Right renal cortex interstitium (tissue), 3 donors: ENCODE data around the gene ISL2. TPM values are rescaled to one million over a fixed set of nuclear protein-coding genes. Genes with fewer than 3 reads are reported as not detected.

Experiments
- DNase-seq, 3 donors: peaks; one replicate each; pipeline ENCODE4 v3.0.0-alpha.2; 2013; ENCODE audit warnings: low read depth in 3 of 3, low spot score in 2 of 3
- polyA plus RNA-seq, 3 donors: library from polyadenylated mRNA; unstranded; fragments of 120-200 nt; gene quantifications; one replicate each; pipeline ENCODE4 v1.2.1, GENCODE V29; 2013; ENCODE audit not compliant: insufficient read length in 3 of 3

Gene ISL2
- polyA plus RNA-seq, 3 donors, result 0.08 TPM; not detected in 2

- DNase-seq, result no peak
These were observed 4.9 kb downstream of the ISL2 start for GRCh38 chr15:76341366-76342057.

DNA sequence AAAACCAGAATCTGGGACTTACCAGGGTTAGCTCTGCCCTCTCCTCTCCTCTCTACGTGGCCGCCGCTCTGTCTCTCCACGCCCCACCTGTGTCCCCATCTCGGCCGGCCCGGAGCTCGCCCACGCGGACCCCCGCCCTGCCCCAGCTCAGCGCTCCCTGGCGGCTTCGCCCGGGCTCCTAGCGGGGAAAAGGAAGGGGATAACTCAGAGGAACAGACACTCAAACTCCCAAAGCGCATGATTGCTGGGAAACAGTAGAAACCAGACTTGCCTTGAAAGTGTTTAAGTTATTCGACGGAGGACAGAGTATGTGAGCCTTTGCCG, 5.4 kb downstream of the ISL2 start:
- DNase-seq, result no peak

DNA sequence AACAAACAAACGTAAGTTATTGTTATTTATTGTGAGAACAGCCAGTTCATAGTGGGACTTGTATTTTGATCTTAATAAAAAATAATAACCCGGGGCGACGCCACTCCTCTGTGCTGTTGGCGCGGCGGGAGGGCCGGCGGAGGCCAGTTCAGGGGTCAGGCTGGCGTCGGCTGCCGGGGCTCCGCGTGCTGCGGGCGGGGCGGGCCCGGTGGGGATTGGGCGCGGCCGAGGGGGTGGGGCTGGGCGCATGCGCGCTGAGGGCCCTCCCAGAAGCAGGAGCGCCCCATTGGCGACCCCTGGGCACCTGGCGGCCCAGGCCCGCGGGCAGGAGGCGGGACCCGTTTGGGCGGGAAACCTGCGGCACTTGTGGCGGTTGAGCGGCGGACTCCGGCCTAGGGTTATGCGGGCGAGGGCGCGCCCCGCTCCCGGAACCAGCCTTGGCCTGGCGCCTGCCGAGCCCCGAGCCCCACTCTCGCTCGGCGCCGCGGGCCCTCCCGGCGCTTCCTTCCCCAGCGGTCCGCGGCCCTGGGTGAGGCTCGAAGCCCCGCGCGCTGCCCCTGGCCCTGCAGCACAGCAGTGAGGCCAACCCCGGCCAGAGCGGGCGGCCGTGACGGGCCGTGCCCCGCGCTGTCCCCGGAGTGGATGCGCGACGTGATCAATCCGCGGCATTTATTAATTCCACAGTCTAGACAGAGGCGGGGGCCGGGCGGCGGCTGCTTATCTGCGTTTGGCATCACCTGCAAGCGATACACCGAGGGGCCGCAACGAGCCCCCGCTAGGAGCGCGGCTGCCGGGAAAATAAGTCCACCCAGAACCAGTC, 6.0 kb downstream of the ISL2 start:
- no peak for DNase-seq

DNA sequence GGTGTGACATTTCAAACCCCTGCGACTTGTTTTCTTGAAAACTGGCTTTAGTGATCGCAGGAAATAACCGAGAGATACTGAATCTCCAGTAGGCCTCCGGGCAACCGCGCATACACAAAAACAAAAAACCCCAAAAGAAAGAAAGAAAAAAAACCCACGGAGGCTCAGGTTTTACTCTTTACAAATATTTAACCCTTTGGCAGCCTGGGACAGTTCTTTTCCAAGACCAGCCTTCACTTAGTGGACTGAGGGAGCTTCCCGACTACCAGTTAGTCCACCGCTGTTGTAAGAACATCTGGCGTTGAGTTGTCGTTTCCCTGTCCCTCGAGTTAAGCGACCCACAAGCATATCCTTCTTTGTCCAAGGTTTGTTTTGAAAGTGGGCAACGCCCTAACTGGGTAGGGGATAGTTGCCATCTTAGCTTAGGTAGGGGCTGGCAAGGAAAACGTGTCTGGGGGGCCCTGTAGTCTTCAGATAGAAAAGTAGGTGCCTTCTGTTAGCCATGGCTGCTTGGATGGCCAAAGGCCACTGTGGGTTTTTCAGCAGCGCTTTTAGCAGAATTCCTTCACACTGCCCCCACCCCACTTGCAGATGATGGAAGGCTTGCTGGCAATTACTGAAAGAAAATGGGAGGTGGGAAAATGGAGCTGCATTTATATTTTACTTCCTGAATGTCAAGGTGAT, 6.9 kb downstream of the ISL2 start:
- no peak for DNase-seq

DNA sequence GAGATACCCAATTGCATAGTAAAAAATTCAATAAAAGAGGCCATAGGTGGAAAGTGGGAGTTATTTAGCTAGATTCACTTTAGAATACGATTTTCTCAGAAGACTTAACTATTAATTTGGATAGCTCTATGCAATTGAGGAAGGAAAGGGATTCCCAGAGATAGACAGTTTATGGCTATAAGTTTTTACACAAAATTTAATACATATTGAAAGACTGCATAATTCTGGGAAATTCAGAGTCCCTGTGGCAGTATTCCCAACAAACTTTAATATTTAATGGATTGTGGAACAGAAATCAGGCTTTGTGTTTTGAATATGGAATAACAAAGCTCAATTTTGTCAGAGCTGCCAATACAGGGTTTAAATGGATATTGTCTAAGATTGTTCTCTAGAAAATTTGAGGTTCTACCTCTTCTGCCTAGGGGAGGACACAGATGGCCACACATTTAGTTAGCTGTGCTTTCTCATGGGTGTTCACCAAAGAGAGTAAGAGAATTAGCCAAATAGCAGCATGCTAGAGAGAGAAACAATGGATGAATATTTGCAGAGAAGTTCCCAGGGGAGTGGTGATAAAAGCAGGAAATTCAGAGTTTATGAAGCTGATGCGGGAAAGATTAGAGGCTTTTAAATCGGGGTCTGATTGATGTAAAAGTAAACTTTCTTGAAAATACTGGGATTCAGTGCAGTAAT, 8.5 kb downstream of the ISL2 start:
- no peak for DNase-seq

GRCh38 chr15:76345583-76345879, 9.0 kb downstream of the ISL2 start:
- no peak for DNase-seq

GRCh38 chr15:76345880-76346668, 9.5 kb downstream of the ISL2 start:
- DNase-seq, result no peak

DNA sequence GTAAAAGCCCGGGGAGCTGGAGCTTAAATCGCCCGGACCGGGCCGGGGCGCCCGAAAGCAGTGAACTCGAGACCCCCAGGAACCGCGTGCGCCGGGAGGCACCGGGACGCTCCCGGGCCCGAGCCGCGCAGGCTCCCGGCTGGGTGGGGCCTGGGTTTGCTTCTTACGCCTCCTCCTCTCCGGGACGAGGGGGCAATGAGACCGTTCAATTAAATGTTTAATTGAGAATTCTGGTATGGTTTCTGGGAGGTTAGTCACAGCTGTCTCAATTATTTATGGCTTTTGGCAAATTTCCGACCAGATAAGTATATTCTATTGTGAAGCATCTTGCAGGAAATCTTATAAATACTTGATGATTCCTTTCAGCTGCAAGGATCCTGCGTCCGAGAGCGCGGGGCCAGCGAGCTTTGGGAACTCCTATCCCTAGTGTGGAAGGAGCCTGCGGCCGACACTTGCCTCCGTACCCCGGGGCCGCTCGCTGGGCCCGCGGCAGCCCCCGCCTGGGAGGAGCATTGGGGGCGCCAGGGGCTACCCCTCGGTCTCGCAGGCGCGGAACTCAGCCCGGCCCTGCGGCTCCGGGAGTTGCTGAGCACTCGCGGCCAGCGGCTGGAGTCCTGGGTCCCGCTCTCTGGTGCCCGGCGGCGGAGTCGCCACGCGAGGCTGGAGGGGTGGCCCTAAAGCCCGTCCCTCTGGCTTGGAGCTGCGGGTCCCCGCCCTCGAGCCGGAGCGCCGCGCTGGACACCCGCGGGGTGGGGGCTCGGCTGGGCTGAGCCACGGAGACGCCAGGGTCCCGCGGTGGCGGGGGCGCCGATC, 10.3 kb downstream of the ISL2 start:
- DNase-seq, result no peak

DNA sequence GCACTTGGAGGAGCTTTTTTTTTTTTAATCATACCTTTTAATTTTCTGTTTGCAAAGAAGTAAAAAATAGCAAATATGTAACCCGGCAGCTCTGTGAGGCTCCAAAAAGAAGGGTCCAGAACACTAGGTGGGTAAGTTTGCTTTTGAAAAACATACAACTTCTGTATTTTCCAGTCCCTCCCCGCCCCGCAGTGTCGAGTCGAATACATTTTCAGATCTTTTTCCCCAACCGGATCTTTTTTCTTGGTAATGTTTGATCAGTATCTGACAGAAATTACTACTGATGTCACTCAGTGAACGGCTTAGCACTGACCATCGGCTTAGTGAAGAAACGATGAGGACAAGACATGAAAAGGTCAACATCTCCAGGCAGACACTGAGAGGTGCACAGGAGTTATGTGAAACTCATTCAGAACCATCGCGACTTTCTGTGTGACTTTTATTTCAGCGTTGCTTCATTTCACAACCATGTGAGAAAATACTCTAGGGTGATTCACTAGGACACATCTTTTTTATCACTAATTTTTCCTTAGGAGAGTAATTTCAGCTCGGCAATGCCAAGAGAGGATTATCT, 11.0 kb downstream of the ISL2 start:
- DNase-seq, result no peak

DNA sequence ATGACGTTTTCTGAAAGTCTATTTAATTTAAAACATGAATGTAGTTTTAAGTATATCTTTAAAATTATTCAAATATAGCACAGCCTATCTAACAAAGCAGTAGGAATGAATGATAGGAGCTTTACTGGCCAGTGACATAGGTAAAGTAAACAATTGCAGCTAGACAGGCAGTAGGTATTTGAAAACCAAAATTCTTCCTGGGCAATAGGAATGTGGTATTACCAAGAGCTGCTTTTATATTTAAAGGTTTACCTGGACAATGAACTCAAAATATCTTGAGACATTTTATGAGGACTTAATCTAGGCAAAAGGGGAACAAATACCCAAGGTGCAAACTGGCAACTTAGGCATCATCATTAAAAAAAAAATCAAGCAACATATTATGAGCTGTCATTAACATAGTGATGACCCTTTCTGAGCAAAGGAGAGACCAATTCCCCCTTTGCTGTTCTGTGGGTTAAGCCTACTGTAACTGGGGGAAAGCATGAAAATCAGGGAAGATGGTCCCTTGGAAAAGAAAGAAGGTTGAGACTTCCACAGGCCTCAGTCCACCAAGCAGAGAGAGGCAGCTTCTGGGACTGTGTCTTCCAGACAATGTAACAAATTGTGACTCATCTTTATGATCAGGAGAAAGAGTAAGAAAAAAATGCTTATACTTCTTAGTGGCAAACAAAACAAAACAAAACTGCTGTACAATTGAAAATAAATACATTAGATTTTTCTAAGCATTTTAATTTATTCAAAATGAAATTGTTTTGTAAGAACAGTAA, 12.9 kb downstream of the ISL2 start:
- DNase-seq, result no peak

DNA sequence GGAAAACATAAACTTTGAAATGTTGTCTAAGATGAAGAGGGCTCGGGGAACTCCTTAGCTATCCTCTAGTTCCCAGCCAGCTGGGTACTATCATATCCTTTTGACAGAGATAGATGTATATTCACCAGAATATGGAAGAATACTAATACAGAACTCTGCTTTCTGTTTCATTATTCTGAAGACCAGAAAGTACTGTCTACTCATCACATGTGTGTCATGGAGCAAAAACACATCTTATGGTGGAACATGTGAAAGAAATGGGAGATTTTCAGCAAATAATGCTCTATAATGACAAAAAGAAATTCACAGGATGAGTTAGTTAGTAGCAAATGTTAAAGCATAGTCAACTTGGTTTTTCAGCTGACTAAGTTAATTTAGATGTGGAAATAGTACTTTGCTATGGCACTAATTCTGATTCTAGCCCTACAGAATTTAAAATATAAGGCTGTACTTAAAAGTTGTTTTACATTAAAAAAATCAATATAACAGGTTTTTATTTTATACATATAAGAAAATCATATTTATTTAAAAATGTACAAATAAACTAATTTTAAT, 16.5 kb downstream of the ISL2 start:
- DNase-seq, result no peak

GRCh38 chr15:76353903-76354302, 17.3 kb downstream of the ISL2 start:
- no peak for DNase-seq

DNA sequence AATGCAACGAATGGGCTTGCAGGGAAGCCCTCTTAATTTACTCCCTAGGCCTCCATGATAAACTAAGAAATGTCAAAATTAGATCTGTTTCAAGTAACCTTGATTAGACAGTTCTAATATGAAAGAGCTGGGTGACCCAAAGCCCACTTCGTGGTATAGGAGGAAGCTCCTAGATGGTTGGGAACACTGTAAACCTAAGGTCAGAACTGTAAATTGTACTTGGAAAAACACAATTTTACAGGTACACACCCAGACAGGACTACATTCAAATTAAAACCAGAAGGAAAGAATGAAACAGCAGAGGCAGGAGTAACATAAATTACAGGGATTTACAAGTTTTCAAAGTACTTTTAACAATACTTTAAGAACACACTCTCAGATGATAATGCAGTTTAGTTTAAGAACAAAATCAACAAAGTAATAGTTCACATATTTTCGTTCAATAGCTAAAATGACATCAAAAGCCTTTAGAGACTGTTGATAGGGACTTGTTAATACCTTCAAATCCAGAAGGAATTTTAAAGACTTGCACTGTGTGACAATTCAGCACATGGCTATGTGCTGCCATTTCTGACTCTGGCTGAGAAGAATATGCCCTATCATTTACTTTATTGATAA, 18.4 kb downstream of the ISL2 start:
- no peak for DNase-seq

DNA sequence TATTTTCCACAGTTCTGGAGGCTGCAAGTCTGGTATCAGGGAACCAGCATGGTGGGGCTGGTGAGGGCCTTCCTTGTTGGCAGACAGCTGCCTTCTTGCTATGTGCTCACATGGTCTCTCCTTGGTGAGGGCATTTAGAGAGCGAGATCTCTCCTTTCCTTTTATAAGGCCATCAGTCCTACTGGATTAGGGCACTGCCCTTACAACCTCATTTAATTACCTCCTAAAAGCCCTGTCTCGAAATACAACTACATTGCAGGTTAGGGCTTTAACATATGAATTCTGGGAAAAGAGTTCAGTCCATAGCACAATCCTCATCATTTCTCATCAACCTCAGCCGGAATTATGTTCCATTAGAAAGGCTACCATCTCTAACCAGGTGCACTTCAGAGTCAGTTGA, 21.9 kb downstream of the ISL2 start:
- DNase-seq, result no peak

DNA sequence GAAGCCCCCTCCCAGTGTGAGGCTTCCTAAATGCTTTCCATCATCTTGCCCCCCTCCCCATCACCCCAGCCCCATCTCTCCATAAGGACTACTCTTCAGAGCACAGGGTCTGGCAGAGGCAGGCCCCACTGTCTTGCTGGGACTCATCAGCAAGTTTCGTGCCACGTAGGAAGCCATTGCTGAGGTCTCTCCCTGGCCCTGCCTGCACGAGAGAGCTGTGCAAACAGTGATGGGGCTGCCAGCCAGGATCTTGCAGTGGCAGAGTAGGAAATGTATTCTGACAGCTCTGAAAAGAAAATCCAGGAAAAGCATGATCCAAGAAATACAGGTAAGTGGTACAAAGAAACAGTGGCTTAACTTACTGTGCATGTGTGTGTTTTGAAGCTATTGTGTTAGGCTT, 22.6 kb downstream of the ISL2 start:
- DNase-seq, result no peak

DNA sequence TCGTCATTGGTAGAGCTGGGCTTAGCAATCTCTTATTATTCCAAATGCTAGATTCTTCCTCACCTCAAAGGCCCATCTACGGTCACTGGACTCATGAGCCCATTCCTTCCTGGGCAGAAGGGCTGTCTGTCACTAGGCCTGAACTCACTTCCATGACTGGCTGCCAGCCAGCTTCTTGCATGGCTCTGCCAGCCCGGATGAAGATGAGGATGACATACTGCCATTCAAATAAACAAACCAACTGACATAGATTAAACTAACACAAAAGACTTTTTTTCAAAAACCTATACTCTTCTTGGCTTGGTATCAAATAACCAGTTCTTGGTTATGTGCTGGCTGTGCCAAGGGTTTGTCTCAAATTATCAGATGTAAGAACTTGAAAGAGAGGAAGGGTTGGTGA, 23.8 kb downstream of the ISL2 start:
- no peak for DNase-seq

DNA sequence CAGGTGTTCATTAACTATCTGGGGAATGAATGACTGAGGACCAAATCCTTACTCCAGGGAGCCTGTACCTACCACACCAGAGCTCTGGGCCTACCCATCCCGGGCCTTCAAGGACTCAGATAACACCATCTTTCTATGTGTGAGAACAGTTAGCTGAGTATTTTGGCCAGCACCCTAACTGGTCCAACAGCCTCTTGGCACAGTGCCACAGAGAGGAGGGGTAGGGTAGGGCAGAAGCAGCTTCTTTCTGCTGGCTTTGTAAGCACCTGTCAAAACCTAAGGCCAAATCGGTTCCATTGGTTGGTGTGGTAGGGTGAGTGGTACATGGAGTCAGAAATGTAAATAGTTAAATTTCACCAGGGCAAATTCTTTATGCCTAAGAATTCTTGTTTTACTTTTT, 26.7 kb downstream of the ISL2 start:
- no peak for DNase-seq

GRCh38 chr15:76366714-76367113, 30.1 kb downstream of the ISL2 start:
- DNase-seq, result no peak
